Lower lobe of right lung (tissue), 2 donors: Measurements from ENCODE around the gene PIEZO2. TPM values are rescaled to one million over a fixed set of nuclear protein-coding genes. Genes with fewer than 3 reads are reported as not detected.
A peak's percentile ranks its signal among the peaks of the same experiment; 100 is the strongest.
"Not testable (repeated sequence)": the region's sequence is repeated elsewhere in the genome, so short reads cannot be mapped to it uniquely, and the experiment has no call there.

Experiments
- ATAC-seq, 2 donors: fragments of 200-7000 bp; cut with Tn5 transposase; one replicate each; pipeline ENCODE4 v1.9.1; 2020 to 2022; ENCODE audit warnings: mild to moderate bottlenecking in 2 of 2, moderate library complexity in 2 of 2
- DNase-seq: peaks from one replicate; pipeline ENCODE4 v3.0.0-alpha.2; 2020
- H3K27ac ChIP-seq: fragments of 200-600 bp; one replicate; pipeline ENCODE4 v1.8.0; 2022
- H3K27me3 ChIP-seq: fragments of 200-600 bp; one replicate; pipeline ENCODE4 v1.8.0; 2022; ENCODE audit warnings: low read depth
- H3K36me3 ChIP-seq: fragments of 200-600 bp; one replicate; pipeline ENCODE4 v1.8.0; 2022; ENCODE audit warnings: mild to moderate bottlenecking
- H3K4me1 ChIP-seq: fragments of 200-600 bp; one replicate; pipeline ENCODE4 v1.8.0; 2022
- H3K4me3 ChIP-seq: fragments of 200-600 bp; one replicate; pipeline ENCODE4 v1.8.0; 2022; ENCODE audit warnings: mild to moderate bottlenecking
- H3K9me3 ChIP-seq: fragments of 200-600 bp; one replicate; pipeline ENCODE4 v1.8.0; 2022
- CTCF ChIP-seq: fragments of 200-600 bp; IDR thresholded peaks from one replicate; pipeline ENCODE4 v1.8.0; 2022; ENCODE audit warnings: antibody characterized with exemption, mild to moderate bottlenecking
- intact Hi-C: fragments of 100-400 bp; cut with DNase I; formaldehyde crosslinking; loops from one replicate; pipeline ENCODE4 v1.11.0; 2022
- total RNA-seq: library from RNA; stranded (reverse); fragmentation: NEBNext Ultra II Directional; extraction: Animal tissue kit (Norgen Biotek cat#: 25700); gene quantifications from one replicate; pipeline ENCODE4 v1.2.1, GENCODE V29; 2021
- donor health status: DM: no; HTN: yes; CAD: no; lungs with severe emphysema.

Gene PIEZO2
- total RNA-seq, 1 donor from 2014 or later, result 11.1 TPM

DNA sequence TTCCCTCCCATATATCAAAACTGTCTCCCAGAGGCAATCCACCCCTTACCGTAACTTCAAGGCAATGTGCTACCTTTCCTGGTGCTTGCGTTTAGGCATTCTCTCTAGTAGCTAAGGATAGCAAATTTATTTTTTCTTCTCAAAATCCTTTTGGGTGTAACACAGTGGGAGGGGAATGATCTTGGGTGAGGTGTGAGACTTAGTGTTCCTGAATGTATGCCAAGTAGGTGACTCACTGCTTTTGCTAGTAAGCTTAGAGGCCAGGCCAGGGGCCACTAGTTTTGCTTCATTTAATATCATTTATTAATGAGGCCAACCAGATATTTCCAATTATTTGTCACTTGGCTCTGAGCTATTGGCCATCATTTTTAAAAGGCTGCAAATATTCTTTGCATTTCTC, 488.1 kb downstream of the PIEZO2 start:
- no peak for ATAC-seq
- intact Hi-C loops, result no loop called here

GRCh38 chr18:10660179-10660884, 489.0 kb downstream of the PIEZO2 start:
- DNase-seq, result no peak

More for the DNA sequence above, 488.1 kb downstream of the PIEZO2 start:
- no peak for DNase-seq
- no peak overlapping the region for H3K4me3 ChIP-seq
- H3K27me3 ChIP-seq, result no peaks in the 10 kb centered on the region
- no peaks in the 10 kb centered on the region for H3K9me3 ChIP-seq
- H3K36me3 ChIP-seq, result no peaks in the 10 kb centered on the region
- H3K4me1 ChIP-seq, result no peaks in the 10 kb centered on the region
- H3K27ac ChIP-seq, result no peak overlapping the region
- TF ChIP-seq CTCF, result no peak

DNA sequence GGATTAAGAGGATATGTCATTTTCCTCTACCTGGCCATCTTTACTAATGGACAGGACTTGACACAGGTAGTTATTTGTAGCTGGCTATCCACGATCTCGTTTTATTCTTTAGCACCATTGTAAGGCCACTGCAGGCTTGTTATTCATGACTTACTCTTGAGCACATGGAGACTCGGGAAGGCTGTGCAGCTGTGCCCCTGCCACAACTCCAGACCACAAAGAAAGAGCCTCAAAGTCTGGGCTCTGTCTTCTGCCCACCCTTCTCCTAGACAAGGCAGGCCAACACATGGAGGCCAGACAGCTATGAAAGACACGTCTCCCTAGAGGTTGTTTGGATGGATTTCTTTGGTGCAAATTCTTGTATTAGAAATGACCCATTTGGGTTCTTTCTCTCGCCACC, 489.8 kb downstream of the PIEZO2 start:
- H3K36me3 ChIP-seq, result no peaks in the 10 kb centered on the region
- no peak overlapping the region for H3K27ac ChIP-seq
- H3K4me1 ChIP-seq, result no peaks in the 10 kb centered on the region
- no peak for DNase-seq
- no peak for ATAC-seq
- intact Hi-C loops, result no loop called here
- TF ChIP-seq CTCF, result no peak
- no peaks in the 10 kb centered on the region for H3K9me3 ChIP-seq
- no peak overlapping the region for H3K4me3 ChIP-seq
- H3K27me3 ChIP-seq, result no peaks in the 10 kb centered on the region

More at GRCh38 chr18:10660179-10660884, 489.0 kb downstream of the PIEZO2 start:
- H3K9me3 ChIP-seq, result no peaks in the 10 kb centered on the region
- intact Hi-C loops, result no loop called here
- peak; percentile 41 to 46 for ATAC-seq
- no peak overlapping the region for H3K4me3 ChIP-seq
- TF ChIP-seq CTCF, result no peak
- H3K27ac ChIP-seq, result no peak overlapping the region
- no peaks in the 10 kb centered on the region for H3K27me3 ChIP-seq
- no peaks in the 10 kb centered on the region for H3K4me1 ChIP-seq
- no peaks in the 10 kb centered on the region for H3K36me3 ChIP-seq

GRCh38 chr18:10659000-10659399, 490.4 kb downstream of the PIEZO2 start:
- ATAC-seq, result no peak
- H3K36me3 ChIP-seq, result no peaks in the 10 kb centered on the region
- no peak for DNase-seq
- no peak for TF ChIP-seq CTCF
- no peaks in the 10 kb centered on the region for H3K27me3 ChIP-seq
- no peaks in the 10 kb centered on the region for H3K9me3 ChIP-seq
- intact Hi-C loops, result no loop called here
- H3K27ac ChIP-seq, result no peak overlapping the region
- no peaks in the 10 kb centered on the region for H3K4me1 ChIP-seq
- no peak overlapping the region for H3K4me3 ChIP-seq

DNA sequence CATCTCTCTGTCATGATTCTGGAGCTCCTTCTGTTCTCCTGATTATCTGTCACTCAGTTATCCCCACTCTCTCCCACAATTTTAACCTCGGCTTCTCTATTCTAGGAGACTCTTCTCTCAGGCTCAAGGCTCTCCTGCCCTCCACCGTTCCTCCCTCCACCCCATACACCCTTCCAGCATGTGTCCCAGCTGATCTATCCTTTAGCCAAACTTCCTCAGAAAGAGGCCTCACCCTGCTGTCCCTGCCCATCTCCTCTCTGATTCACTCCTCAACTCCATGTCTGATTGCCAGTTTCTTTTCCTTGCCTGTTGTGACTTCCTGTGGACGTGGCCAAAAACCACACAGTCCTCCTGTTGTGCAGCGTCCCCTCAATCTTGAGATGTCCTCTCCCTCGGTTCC, 505.4 kb downstream of the PIEZO2 start:
- intact Hi-C loops, ATAC-seq: not testable (repeated sequence)

GRCh38 chr18:10642915-10643524, 506.3 kb downstream of the PIEZO2 start:
- H3K4me1 ChIP-seq, DNase-seq, H3K27ac ChIP-seq, H3K27me3 ChIP-seq, H3K9me3 ChIP-seq, intact Hi-C loops, H3K36me3 ChIP-seq, ATAC-seq, H3K4me3 ChIP-seq: not testable (repeated sequence)

More for the DNA sequence above, 505.4 kb downstream of the PIEZO2 start:
- not testable (repeated sequence) for H3K9me3 ChIP-seq, H3K27me3 ChIP-seq, H3K36me3 ChIP-seq, H3K27ac ChIP-seq, H3K4me3 ChIP-seq, H3K4me1 ChIP-seq, DNase-seq

DNA sequence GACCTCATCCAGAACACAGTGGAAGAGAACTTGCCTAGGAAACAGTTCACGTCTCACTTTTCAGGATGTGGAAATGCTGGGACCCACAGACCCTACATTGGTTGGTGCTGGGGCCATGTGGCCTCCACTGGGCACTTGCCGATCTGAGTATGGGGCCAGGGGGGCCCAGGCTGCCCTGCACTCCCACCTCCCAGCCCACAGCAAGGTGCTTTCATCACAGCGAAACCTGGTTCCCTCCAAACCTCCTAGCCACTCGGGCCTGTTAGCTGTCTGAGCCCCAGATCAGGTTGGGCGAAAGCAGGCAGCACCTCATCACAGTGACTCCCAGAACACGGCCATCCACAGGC, 510.9 kb downstream of the PIEZO2 start:
- H3K4me3 ChIP-seq, H3K27me3 ChIP-seq, H3K27ac ChIP-seq, H3K9me3 ChIP-seq, H3K4me1 ChIP-seq, H3K36me3 ChIP-seq, DNase-seq, intact Hi-C loops, ATAC-seq: not testable (repeated sequence)

- H3K27ac ChIP-seq, H3K4me1 ChIP-seq, H3K27me3 ChIP-seq, H3K36me3 ChIP-seq, intact Hi-C loops, DNase-seq, H3K9me3 ChIP-seq, H3K4me3 ChIP-seq, ATAC-seq: not testable (repeated sequence)
These were observed 511.4 kb downstream of the PIEZO2 start for GRCh38 chr18:10637858-10638538.

DNA sequence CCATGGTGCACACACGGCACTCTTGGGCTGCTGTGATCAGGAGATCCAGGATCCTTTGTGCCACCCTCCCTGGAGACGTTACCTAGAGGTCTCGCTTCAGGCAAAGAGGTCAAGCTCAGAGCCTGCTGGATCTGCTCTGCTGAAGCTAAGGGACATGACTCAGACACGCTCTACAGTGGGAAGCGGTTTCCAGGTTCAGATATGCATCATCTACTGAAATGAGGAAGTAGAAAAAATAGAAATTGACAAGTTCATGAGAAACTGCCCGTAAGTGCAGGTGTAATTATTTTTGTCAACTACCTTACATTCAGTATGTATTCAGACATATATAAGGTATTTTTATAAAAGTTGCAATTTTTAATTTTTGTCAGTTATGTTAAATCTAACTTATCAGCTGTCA, 520.3 kb downstream of the PIEZO2 start:
- H3K4me1 ChIP-seq, H3K27ac ChIP-seq, H3K9me3 ChIP-seq, H3K36me3 ChIP-seq, intact Hi-C loops, H3K4me3 ChIP-seq, H3K27me3 ChIP-seq, DNase-seq: not testable (repeated sequence)
- ATAC-seq, result peak in 1 of 2 donors; percentile 76
